ENCODE measurements around the gene THSD4.

THSD4 gene

GRCh38 chr15:71192816-71193215 lies 77.5 kb downstream of the THSD4 start:
- TF ChIP-seq, protein P1, sequence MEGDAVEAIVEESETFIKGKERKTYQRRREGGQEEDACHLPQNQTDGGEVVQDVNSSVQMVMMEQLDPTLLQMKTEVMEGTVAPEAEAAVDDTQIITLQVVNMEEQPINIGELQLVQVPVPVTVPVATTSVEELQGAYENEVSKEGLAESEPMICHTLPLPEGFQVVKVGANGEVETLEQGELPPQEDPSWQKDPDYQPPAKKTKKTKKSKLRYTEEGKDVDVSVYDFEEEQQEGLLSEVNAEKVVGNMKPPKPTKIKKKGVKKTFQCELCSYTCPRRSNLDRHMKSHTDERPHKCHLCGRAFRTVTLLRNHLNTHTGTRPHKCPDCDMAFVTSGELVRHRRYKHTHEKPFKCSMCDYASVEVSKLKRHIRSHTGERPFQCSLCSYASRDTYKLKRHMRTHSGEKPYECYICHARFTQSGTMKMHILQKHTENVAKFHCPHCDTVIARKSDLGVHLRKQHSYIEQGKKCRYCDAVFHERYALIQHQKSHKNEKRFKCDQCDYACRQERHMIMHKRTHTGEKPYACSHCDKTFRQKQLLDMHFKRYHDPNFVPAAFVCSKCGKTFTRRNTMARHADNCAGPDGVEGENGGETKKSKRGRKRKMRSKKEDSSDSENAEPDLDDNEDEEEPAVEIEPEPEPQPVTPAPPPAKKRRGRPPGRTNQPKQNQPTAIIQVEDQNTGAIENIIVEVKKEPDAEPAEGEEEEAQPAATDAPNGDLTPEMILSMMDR (IDR thresholded peaks at IDR 0.05; ENCODE audit: control insufficient read depth, extremely low read depth, insufficient read depth) = no peak
- no peak for DNase-seq (ENCODE audit: low read depth)
- H3K4me3 ChIP-seq (ENCODE audit: low read depth, low read length) = no peak overlapping the region

DNA sequence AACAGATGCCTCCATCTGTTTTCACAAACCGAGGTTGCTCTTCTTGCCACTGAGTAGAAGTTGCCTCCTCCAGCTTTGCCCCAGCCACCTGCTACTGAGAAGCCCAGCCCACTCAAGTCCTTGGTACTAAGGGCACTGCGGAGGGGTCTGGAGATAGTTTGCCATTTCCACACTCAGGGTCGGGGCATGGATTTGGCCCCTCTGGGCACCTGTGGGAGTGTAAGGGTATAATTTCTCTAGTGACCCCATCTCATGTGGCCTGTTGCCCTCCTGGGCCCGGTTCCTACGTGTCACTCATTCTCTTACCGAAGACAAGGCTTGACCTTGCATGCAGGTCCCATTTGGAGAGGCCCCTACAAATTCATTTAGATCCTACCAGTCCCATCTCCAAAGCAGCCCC lies 79.0 kb downstream of the THSD4 start:
- no peak overlapping the region for H3K4me3 ChIP-seq (ENCODE audit: low read depth, low read length)
- no peak for DNase-seq (ENCODE audit: low read depth)
- TF ChIP-seq, protein P1 (IDR thresholded peaks at IDR 0.05; ENCODE audit: control insufficient read depth, extremely low read depth, insufficient read depth) = no peak

DNA sequence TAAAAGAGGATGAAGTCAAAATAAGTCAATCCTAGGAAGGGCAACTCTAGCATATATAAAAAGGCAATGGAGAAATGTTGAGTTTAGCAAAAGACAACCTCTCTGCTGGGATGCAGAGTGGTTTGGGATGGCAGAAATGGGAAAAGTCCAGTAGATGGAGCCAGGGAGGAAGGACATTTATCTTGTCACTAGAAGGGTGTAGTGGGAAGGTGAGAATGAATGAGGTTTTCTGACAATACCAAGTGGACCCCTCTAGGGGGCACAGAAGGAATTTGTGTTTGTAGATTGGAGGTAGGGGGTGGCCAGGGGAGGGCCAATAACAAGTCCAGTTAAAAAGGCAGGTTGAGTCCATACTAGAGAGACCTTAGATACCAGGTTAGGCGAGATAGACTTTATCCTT lies 80.0 kb downstream of the THSD4 start:
- TF ChIP-seq, protein P1 (IDR thresholded peaks at IDR 0.05; ENCODE audit: control insufficient read depth, extremely low read depth, insufficient read depth) = peak; percentile 52
- H3K4me3 ChIP-seq (ENCODE audit: low read depth, low read length) = no peak overlapping the region
- DNase-seq (ENCODE audit: low read depth) = no peak

GRCh38 chr15:71197620-71198019 lies 82.3 kb downstream of the THSD4 start:
- DNase-seq (ENCODE audit: low read depth) = no peak
- TF ChIP-seq, protein P1 (IDR thresholded peaks at IDR 0.05; ENCODE audit: control insufficient read depth, extremely low read depth, insufficient read depth) = no peak
- H3K4me3 ChIP-seq (ENCODE audit: low read depth, low read length) = no peak overlapping the region

GRCh38 chr15:71198846-71199245 lies 83.6 kb downstream of the THSD4 start:
- TF ChIP-seq, protein P1 (IDR thresholded peaks at IDR 0.05; ENCODE audit: control insufficient read depth, extremely low read depth, insufficient read depth) = no peak
- no peak overlapping the region for H3K4me3 ChIP-seq (ENCODE audit: low read depth, low read length)
- DNase-seq (ENCODE audit: low read depth) = no peak

DNA sequence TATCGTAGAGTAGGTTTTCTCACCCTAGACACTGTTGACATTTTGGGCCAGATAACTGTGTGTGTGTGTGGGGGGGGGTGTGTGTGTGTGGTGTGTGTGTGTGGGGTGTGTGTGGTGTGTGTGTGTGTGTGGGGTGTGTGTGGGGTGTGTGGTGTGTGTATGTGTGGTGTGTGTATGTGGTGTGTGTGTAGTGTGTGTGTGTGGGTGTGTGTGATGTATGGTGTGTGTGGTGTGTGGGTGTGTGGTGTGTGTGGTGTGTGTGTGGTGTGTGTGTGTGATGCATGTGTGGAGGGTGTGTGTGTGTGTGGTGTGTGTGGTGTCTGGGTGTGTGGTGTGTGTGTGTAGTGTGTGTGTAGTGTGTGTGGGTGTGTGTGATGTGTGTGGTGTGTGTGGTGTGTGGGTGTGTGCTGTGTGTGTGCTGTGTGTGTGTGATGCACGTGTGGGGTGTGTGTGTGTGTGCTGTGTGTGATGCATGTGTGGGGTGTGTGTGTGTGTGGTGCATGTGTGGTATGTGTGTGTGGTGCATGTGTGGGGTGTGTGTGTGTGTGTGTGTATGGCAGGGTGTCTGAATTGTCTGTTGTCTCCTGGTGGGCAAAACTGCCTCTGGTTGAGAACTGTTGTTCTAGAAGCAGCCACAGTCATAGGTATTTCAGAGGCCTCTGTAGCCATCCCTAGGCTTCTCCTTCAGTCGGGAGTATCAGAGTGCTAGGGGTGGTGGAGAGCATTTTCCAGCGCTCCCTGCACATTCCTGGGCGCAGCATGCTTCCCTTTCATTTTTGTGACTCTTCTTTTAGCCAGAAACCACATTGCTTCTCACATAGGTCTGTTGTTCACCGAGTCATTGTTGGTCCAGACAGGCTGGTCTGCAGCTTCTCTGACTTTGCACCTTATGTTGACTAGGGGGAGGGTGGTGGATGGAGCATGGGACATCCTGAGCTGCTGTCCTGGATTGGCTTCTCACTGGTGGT lies 84.4 kb downstream of the THSD4 start:
- no peak for DNase-seq (ENCODE audit: low read depth)
- H3K4me3 ChIP-seq (ENCODE audit: low read depth, low read length) = no peak overlapping the region
- TF ChIP-seq, protein P1 (IDR thresholded peaks at IDR 0.05; ENCODE audit: control insufficient read depth, extremely low read depth, insufficient read depth) = no peak
